GM12872 (cell line): ENCODE data around the gene HMOX2.

ENCODE experiments used
- CTCF ChIP-seq: IDR thresholded peaks from 3 replicates; pipeline ENCODE4 v1.5.1; 2011; ENCODE audit warnings: low read depth, mild to moderate bottlenecking, low read length, moderate library complexity; ENCODE audit not compliant: insufficient read depth

Gene HMOX2

GRCh38 chr16:4537376-4538343 is 61.5 kb downstream of the HMOX2 start:
- no peak for TF ChIP-seq CTCF

GRCh38 chr16:4538350-4539235 is 62.4 kb downstream of the HMOX2 start, which contains the start of gene CDIP1:
Gene CDIP1 (minus strand): TSS chr16:4538773. CDS start chr16:4514130, 24,643 bp downstream.
- TF ChIP-seq CTCF: no peak

DNA sequence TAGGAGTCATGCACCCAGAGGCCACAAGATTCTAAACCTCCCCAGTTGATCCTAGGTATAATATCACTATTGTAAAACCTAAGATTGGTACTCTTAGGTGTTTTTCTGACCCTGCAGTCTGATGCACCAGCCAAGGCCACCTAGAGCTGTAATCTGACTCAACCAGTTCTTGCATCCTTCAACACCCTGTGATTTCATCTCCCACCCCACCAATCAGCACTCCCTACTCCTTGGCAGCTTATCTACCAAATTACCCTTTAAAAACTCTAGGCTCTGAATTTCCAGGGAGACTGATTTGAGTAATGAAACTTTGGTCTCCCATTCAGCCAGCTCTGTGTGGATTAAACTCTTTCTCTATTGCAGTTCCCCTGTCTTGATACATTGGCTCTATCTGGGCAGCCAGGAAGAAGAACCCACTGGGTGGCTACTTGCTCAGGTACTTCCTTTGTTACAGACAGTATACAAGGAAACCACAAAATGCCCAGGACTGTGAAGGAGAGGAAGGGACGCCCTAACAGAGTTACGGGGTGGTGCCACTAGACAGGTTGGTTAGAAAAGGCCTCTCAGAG is 63.6 kb downstream of the HMOX2 start:
- TF ChIP-seq CTCF: no peak

DNA sequence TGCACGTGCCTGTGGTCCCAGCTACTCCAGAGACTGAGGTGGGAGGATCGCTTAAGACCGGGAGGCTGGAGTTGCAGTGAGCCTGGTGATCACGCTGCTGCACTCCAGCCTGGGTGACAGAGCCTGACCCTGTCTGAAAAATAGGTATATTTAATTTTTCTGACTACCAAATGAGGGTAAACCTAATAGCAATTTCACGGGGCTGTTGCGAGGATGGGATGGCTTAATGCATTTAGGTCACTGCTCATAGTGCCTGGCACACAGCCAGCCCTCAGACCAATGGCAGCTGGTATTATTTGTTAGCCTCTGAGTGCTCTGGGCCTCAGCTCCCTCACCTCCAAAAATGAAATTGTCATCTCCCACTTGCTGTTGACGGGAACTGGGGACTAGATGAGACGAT is 68.3 kb downstream of the HMOX2 start:
- TF ChIP-seq CTCF: no peak

DNA sequence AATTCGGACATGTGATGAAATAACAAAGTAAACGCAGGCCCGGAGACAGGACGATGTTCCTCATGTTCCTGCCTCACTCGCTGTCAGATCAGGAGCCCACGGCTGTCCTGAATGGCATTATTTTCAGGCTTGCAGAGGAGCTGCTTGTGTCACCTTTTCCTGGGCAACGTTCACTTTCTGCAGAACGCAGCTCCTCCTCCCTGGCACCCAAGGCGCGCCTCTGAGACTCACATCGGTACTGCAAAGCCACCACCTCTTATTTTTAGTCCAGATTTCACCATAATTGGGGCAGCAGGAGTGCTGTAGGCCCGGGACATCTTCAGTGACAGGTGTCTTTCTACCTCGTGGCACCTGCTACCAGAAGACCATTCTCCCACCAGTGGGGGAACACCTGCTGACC is 71.9 kb downstream of the HMOX2 start:
- no peak for TF ChIP-seq CTCF

GRCh38 chr16:4550591-4550990 is 74.4 kb downstream of the HMOX2 start:
- no peak for TF ChIP-seq CTCF

- TF ChIP-seq CTCF: no peak
Observed at GRCh38 chr16:4552541-4552940, 76.3 kb downstream of the HMOX2 start.
